Bone marrow (tissue), 2 donors: Measurements from ENCODE around the gene CCNF.
"Not testable (repeated sequence)": the region's sequence is repeated elsewhere in the genome, so short reads cannot be mapped to it uniquely, and the experiment has no call there.

Source experiments
- DNase-seq, 2 donors: peaks; one replicate each; lab custom pipeline; 2025; lab: John Stamatoyannopoulos, UW

The CCNF gene

GRCh38 chr16:2428051-2428783, 1.0 kb upstream of the CCNF start:
- DNase-seq = no peak

GRCh38 chr16:2428784-2429033, 538 bp upstream of the CCNF start:
- no peak for DNase-seq

GRCh38 chr16:2429771-2430663, 770 bp downstream of the CCNF start:
- DNase-seq = no peak

- DNase-seq = no peak
Observed at GRCh38 chr16:2432286-2432685, 3.0 kb downstream of the CCNF start.

GRCh38 chr16:2432801-2433505, 3.7 kb downstream of the CCNF start:
- DNase-seq = no peak

GRCh38 chr16:2435236-2435635, 6.0 kb downstream of the CCNF start:
- DNase-seq = not testable (repeated sequence)

GRCh38 chr16:2436110-2436509, 6.9 kb downstream of the CCNF start:
- no peak for DNase-seq

GRCh38 chr16:2437032-2437790, 8.0 kb downstream of the CCNF start:
- DNase-seq = no peak

- DNase-seq = no peak
Observed at GRCh38 chr16:2438121-2438520, 8.9 kb downstream of the CCNF start.

- no peak for DNase-seq
Observed at GRCh38 chr16:2439598-2439997, 10.4 kb downstream of the CCNF start.

GRCh38 chr16:2441143-2441804, 12.0 kb downstream of the CCNF start:
- DNase-seq = not testable (repeated sequence)

GRCh38 chr16:2443555-2443954, 14.3 kb downstream of the CCNF start:
- DNase-seq = no peak

- DNase-seq = no peak
Observed at GRCh38 chr16:2447920-2448583, 18.8 kb downstream of the CCNF start.

- DNase-seq = no peak
Observed at GRCh38 chr16:2449118-2449517, 19.9 kb downstream of the CCNF start.

GRCh38 chr16:2450535-2450934, 21.3 kb downstream of the CCNF start:
- DNase-seq = no peak

- no peak for DNase-seq
Observed at GRCh38 chr16:2450975-2451381, 21.7 kb downstream of the CCNF start.

GRCh38 chr16:2451851-2452320, 22.6 kb downstream of the CCNF start:
- DNase-seq = no peak

- no peak for DNase-seq
Observed at GRCh38 chr16:2452650-2453049, 23.4 kb downstream of the CCNF start.

- DNase-seq = no peak
Observed at GRCh38 chr16:2455081-2455845, 26.0 kb downstream of the CCNF start.

- no peak for DNase-seq
Observed at GRCh38 chr16:2456551-2457153, 27.4 kb downstream of the CCNF start.
